ENCODE measurements around the gene ZMAT1.
"Not testable (repeated sequence)": the region's sequence is repeated elsewhere in the genome, so short reads cannot be mapped to it uniquely, and the experiment has no call there.

ZMAT1 gene

DNA sequence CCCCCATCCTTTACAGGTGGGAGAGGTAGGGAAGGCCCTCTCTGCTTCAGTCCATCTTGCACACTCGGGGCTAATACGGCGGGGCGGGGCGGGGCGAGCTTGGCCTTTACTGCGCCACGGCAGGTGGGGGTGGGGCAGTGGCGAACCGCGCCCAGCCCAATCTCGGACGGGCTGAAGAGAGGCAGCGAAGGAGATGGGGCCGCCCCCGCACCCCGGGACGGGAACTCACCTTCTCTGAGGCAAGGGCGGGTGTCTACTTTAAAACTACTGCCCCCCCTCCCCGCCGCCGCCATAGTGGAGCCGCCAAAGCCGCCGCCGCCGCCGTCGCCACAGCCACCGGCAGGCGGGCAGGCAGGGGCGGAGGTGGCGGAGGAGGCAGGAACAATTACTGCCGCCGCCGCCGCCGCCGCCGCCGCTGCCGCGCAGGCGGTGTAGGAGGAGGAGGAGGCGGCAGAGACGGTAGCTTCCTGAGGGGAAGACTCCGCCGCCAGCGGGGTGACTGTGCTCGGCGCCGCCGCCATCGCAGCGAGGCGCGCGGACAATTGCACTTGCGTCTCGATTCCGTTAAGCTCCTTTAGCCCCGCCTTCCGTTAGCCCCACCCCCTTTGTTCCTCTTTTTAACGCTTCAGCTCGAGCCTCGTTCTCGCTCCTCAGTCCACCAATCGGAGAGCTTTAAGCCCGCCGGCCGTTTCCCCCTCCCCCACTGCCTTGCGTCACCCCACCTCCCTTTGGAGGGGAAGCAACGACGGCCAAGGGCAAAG lies at the start of gene ZMAT1:
Gene ZMAT1 (minus strand): TSS at position 540 of the 761 bp plus-strand sequence. CDS start 19 bp downstream, at position 521.
- DNase-seq (ENCODE audit: low spot score), result peak; percentile 61

DNA sequence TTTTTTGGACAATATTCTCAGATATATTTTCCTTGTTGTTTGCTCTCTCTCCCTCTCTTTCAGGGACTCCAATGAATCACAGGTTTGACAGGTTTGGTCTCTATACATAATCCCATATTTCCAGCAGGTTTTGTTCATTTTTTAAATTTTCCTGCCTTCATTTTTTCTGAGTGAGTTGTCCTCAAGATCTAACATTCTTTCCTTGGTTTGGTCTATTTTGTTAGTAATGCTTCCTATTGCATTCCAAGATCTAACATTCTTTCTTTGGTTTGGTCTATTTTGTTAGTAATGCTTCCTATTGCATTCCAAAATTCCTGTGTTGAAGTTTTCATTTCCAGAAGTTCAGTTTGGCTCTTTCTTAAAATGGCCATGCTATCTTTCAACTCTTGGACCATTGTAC lies 45.3 kb upstream of the ZMAT1 start:
- DNase-seq (ENCODE audit: low spot score), result no peak

- no peak for DNase-seq (ENCODE audit: low spot score)
Measured at GRCh38 chrX:101973066-101973465, 41.2 kb upstream of the ZMAT1 start.

- not testable (repeated sequence) for DNase-seq (ENCODE audit: low spot score)
Measured at GRCh38 chrX:101964923-101965539, 33.2 kb upstream of the ZMAT1 start.

GRCh38 chrX:101958139-101958538 lies 26.3 kb upstream of the ZMAT1 start:
- no peak for DNase-seq (ENCODE audit: low spot score)

GRCh38 chrX:101957174-101957573 lies 25.3 kb upstream of the ZMAT1 start:
- DNase-seq (ENCODE audit: low spot score), result no peak

DNA sequence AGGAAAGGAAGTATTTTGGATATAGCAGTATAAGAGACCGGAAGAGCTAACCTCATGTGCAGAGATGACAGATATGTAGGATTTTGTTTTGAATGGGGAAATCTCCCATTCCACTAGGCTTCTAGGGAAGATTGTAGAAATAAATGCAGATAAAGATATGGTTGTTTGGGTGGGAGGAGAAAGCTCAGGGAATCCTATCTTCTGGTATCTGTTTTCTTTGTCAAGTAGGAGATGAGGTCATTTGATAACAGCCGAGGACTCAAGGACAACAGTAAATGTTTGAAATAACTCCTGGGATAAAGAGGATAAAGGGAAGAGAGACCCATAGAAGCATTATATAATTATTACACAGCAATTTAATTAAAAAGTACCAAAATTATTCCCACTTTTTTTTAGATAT lies 24.7 kb upstream of the ZMAT1 start:
- DNase-seq (ENCODE audit: low spot score), result no peak

GRCh38 chrX:101950581-101950980 lies 18.8 kb upstream of the ZMAT1 start:
- no peak for DNase-seq (ENCODE audit: low spot score)

DNA sequence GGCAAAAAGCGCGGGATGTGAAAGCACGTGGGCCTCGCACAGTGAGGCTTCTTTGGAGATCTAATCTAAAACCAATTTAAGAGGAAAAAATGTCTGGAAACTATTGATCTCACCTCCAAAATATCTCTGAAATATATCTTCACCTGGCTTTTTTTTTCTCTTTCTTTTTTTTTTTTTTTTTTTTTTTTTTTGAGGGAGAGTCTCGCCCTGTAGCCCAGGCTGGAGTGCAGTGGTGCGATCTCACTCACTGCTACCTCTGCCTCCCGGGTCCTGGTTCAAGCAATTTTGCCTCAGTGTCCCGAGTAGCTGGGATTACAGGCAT lies 383 bp upstream of the ZMAT1 start:
- no peak for DNase-seq (ENCODE audit: low spot score)

DNA sequence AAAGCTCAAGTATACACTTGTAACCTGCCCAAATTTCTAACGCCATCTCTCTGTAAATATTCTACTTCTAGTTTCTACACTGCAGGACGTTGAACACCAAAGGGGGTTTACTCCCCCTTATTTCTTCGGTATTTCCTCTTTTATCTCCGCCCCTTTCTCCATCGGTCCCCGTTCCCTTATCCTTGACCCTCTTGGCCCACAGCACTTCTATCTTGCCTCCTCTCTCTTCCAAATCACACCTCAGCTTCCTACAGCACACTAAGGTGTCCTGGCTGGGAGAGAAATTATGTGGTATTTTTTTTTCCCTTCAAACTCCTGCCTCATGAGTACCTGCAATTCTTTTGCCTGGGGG lies 715 bp downstream of the ZMAT1 start:
- DNase-seq (ENCODE audit: low spot score), result no peak

DNA sequence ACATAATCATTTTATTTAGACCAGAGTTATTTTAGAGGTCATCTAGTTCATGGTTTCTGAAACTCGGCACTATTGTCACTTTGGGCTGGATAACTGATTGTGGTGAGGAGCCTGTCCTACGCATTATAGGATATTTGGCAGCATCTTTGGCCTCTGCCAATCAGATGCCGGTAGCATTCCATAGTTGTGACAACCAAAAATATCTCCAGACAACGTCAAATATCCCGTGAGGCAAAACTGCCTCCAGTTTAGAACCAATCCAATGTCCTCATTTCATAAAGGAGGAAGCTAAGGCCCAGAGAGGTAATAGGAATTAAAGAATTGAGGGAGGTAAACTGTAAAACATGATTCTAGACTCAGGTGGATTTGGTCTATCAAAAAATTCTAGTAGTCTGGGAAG lies 6.1 kb downstream of the ZMAT1 start:
- DNase-seq (ENCODE audit: low spot score), result no peak

GRCh38 chrX:101918751-101919150 lies 13.1 kb downstream of the ZMAT1 start:
- DNase-seq (ENCODE audit: low spot score), result no peak

- DNase-seq (ENCODE audit: low spot score), result no peak
Measured at GRCh38 chrX:101906136-101906796, 25.6 kb downstream of the ZMAT1 start.

GRCh38 chrX:101904996-101905395 lies 26.8 kb downstream of the ZMAT1 start:
- DNase-seq (ENCODE audit: low spot score), result no peak
